H1 (cell line): ENCODE measurements around the gene FRMPD2. TPM values are rescaled to one million over a fixed set of nuclear protein-coding genes. Genes with fewer than 3 reads are reported as not detected.

ENCODE experiments used
- CTCF ChIA-PET: fragments of 300-600 bp; sonication (Branson Sonifier 250); formaldehyde crosslinking; loops from one replicate; lab custom pipeline; 2021; ENCODE audit not compliant: partially characterized antibody; lab: Charles Lee
- POLR2A ChIA-PET: fragments of 300-600 bp; sonication (Branson Sonifier 250); formaldehyde crosslinking; loops from one replicate; lab custom pipeline; 2021; ENCODE audit warnings: inconsistent platforms; ENCODE audit not compliant: partially characterized antibody; lab: Charles Lee
- DNase-seq, 2 experiments: peaks; one replicate each; pipeline versions ENCODE4 v3.0.0 to v3.0.0-alpha.2; 2010 to 2022; ENCODE audit warnings: low spot score in 2 of 2, low read depth in 1 of 2, mixed read lengths in 1 of 2
- FAIRE-seq: peaks from 2 replicates; lab custom pipeline; 2011; peaks lifted over from hg19 to GRCh38; lab: Jason Lieb, UNC
- H2AFZ ChIP-seq: 2 replicates; pipeline ENCODE4 v1.8.1; 2012; ENCODE audit warnings: low read length, inconsistent platforms
- H2AK5ac ChIP-seq: 2 replicates; pipeline ENCODE4 v1.6.1; 2013; ENCODE audit warnings: low read depth, low read length
- H2BK120ac ChIP-seq: replicated peaks from 2 replicates; pipeline ENCODE3; 2013; ENCODE audit warnings: low read depth, low read length, inconsistent platforms
- H2BK12ac ChIP-seq: 2 replicates; pipeline ENCODE4 v1.6.1; 2013; ENCODE audit warnings: low read depth, low read length
- H2BK15ac ChIP-seq: 2 replicates; pipeline ENCODE4 v1.6.1; 2013; ENCODE audit warnings: low read length
- H2BK20ac ChIP-seq: 2 replicates; pipeline ENCODE4 v1.6.1; 2013; ENCODE audit warnings: low read length
- H2BK5ac ChIP-seq: 2 replicates; pipeline ENCODE4 v1.6.1; 2013; ENCODE audit warnings: low read depth, low read length
- H3K14ac ChIP-seq: 2 replicates; pipeline ENCODE4 v1.6.1; 2013; ENCODE audit warnings: inconsistent platforms; ENCODE audit not compliant: insufficient read length
- H3K18ac ChIP-seq: 2 replicates; pipeline ENCODE4 v1.6.1; 2013; ENCODE audit warnings: low read length; ENCODE audit errors: extremely low read depth
- H3K23ac ChIP-seq: 2 replicates; pipeline ENCODE4 v1.6.1; 2013; ENCODE audit warnings: inconsistent platforms; ENCODE audit not compliant: insufficient read length
- H3K23me2 ChIP-seq: 2 replicates; pipeline ENCODE4 v1.6.1; 2013; ENCODE audit warnings: low read depth, low read length
- H3K27ac ChIP-seq: 2 replicates; pipeline ENCODE4 v1.6.1; 2011; ENCODE audit warnings: low read depth, low read length, inconsistent platforms
- H3K27me3 ChIP-seq, 4 experiments: replicated peaks in 1 of 4; 1 replicate in 1 of 4; 2 replicates in 3 of 4; pipeline versions ENCODE4 v1.6.1 to v1.8.1; 2011 to 2013; ENCODE audit warnings: low read length in 3 of 4, mild to moderate bottlenecking in 3 of 4, inconsistent platforms in 2 of 4, mixed read lengths in 2 of 4, moderate library complexity in 1 of 4; ENCODE audit not compliant: control insufficient read depth in 3 of 4, insufficient read depth in 3 of 4; ENCODE audit errors: extremely low read depth in 1 of 4
- H3K36me3 ChIP-seq, 4 experiments: 2 replicates each; pipeline versions ENCODE4 v1.6.1 to v1.8.1; 2011 to 2013; ENCODE audit warnings: mild to moderate bottlenecking in 4 of 4, low read length in 3 of 4, moderate library complexity in 2 of 4, control low read depth in 1 of 4, inconsistent platforms in 1 of 4; ENCODE audit not compliant: insufficient read depth in 4 of 4, control insufficient read depth in 2 of 4
- H3K4ac ChIP-seq: replicated peaks from 2 replicates; pipeline ENCODE3; 2013; ENCODE audit warnings: low read length, low read depth, mixed read lengths, inconsistent platforms; ENCODE audit not compliant: insufficient read length
- H3K4me1 ChIP-seq, 4 experiments: replicated peaks in 1 of 4; 1 replicate in 1 of 4; 2 replicates in 3 of 4; pipeline versions ENCODE4 v1.6.1 to v1.8.1; 2011 to 2013; ENCODE audit warnings: low read length in 3 of 4, inconsistent platforms in 2 of 4, mixed read lengths in 1 of 4; ENCODE audit not compliant: insufficient read depth in 4 of 4, control insufficient read depth in 3 of 4
- H3K4me2 ChIP-seq, 2 experiments: 2 replicates each; pipeline versions ENCODE4 v1.6.1 to v1.8.1; 2011 to 2013; ENCODE audit warnings: low read depth in 2 of 2, low read length in 2 of 2, control low read depth in 1 of 2, inconsistent platforms in 1 of 2, mild to moderate bottlenecking in 1 of 2; ENCODE audit not compliant: insufficient read depth in 1 of 2
- H3K4me3 ChIP-seq, 4 experiments: fragments of 200-600, 300-600 bp in 1 of 4; sonication (generic), shearing (Covaris generic), sonication (Bioruptor Twin) in 1 of 4; 2 replicates each; pipeline versions ENCODE4 v1.5.1 to v1.8.1; 2011 to 2016; ENCODE audit warnings: low read length in 4 of 4, low read depth in 3 of 4, control low read depth in 2 of 4, inconsistent platforms in 2 of 4, mild to moderate bottlenecking in 2 of 4, mixed read lengths in 1 of 4, moderate library complexity in 1 of 4; ENCODE audit not compliant: insufficient read depth in 2 of 4; ENCODE audit errors: extremely low read depth in 1 of 4
- H3K56ac ChIP-seq: replicated peaks from 2 replicates; pipeline ENCODE3; 2013; ENCODE audit warnings: low read depth, mild to moderate bottlenecking, mixed read lengths, low read length, inconsistent platforms; ENCODE audit not compliant: insufficient read length
- H3K79me1 ChIP-seq: 2 replicates; pipeline ENCODE4 v1.6.1; 2013; ENCODE audit warnings: low read depth, low read length, control low read depth
- H3K79me2 ChIP-seq, 2 experiments: 2 replicates each; pipeline versions ENCODE4 v1.6.1 to v1.8.1; 2012 to 2013; ENCODE audit warnings: low read length in 2 of 2, mild to moderate bottlenecking in 2 of 2, inconsistent platforms in 1 of 2; ENCODE audit not compliant: insufficient read depth in 2 of 2, control insufficient read depth in 1 of 2
- H3K9ac ChIP-seq, 4 experiments: replicated peaks in 1 of 4; 1 replicate in 1 of 4; 2 replicates in 3 of 4; pipeline versions ENCODE4 v1.6.1 to v1.8.1; 2011 to 2013; ENCODE audit warnings: low read depth in 3 of 4, low read length in 3 of 4, control low read depth in 2 of 4, mild to moderate bottlenecking in 2 of 4, moderate library complexity in 2 of 4, inconsistent platforms in 1 of 4; ENCODE audit errors: extremely low read depth in 1 of 4
- H3K9me3 ChIP-seq, 2 experiments: 2 replicates each; pipeline versions ENCODE4 v1.6.1 to v1.8.1; 2012 to 2013; ENCODE audit warnings: mild to moderate bottlenecking in 2 of 2, moderate library complexity in 2 of 2, control low read depth in 1 of 2, inconsistent platforms in 1 of 2, low read depth in 1 of 2, low read length in 1 of 2, mixed read lengths in 1 of 2; ENCODE audit not compliant: insufficient read depth in 2 of 2
- H4K20me1 ChIP-seq, 2 experiments: replicated peaks in 1 of 2; 2 replicates each; pipeline versions ENCODE3 to v1.8.1; 2011 to 2013; ENCODE audit warnings: inconsistent platforms in 2 of 2, low read length in 2 of 2, mild to moderate bottlenecking in 1 of 2; ENCODE audit not compliant: insufficient read depth in 2 of 2, control insufficient read depth in 1 of 2
- H4K5ac ChIP-seq: 2 replicates; pipeline ENCODE4 v1.6.1; 2013; ENCODE audit warnings: low read length, low read depth, mixed read lengths, inconsistent platforms; ENCODE audit not compliant: insufficient read length
- H4K8ac ChIP-seq: 2 replicates; pipeline ENCODE4 v1.8.0; 2013; ENCODE audit warnings: mild to moderate bottlenecking, moderate library complexity, low read length, inconsistent platforms; ENCODE audit not compliant: insufficient read depth; ENCODE audit errors: extremely low read depth
- H4K91ac ChIP-seq: replicated peaks from 2 replicates; pipeline ENCODE3; 2013; ENCODE audit warnings: low read length, mixed read lengths, inconsistent platforms; ENCODE audit not compliant: insufficient read length
- BACH1 ChIP-seq: IDR thresholded peaks from 2 replicates; pipeline ENCODE4 v1.6.1; 2012; ENCODE audit warnings: low read length, improper control_type of control experiment
- BCL11A ChIP-seq, 2 experiments: IDR thresholded peaks; one replicate each; pipeline ENCODE4 v1.6.1; 2011; ENCODE audit warnings: low read depth in 2 of 2, low read length in 2 of 2, mild to moderate bottlenecking in 2 of 2
- BRCA1 ChIP-seq: IDR thresholded peaks from 2 replicates; pipeline ENCODE4 v1.6.1; 2012; ENCODE audit warnings: low read depth, low read length, improper control_type of control experiment
- CBX5 ChIP-seq: fragments of 300-800, 300-1000 bp; sonication (generic); IDR thresholded peaks from 2 replicates; pipeline ENCODE4 v1.7.1; 2016; ENCODE audit warnings: antibody characterized with exemption, low read length, low read depth
- CREB1 ChIP-seq: IDR thresholded peaks from 2 replicates; pipeline ENCODE4 v1.6.1; 2012; ENCODE audit warnings: inconsistent platforms
- CTBP2 ChIP-seq: IDR thresholded peaks from 2 replicates; pipeline ENCODE4 v1.7.0; 2011; ENCODE audit warnings: borderline replicate concordance, mild to moderate bottlenecking, moderate library complexity, mixed read lengths, low read length; ENCODE audit not compliant: insufficient read depth, insufficient read length
- GTF2F1 ChIP-seq: IDR thresholded peaks from 2 replicates; pipeline ENCODE4 v1.6.1; 2012; ENCODE audit warnings: low read depth, low read length, improper control_type of control experiment, borderline replicate concordance
- KDM4A ChIP-seq: IDR thresholded peaks from one replicate; pipeline ENCODE4 v1.7.1; 2012; ENCODE audit warnings: low read depth, mild to moderate bottlenecking, moderate library complexity, low read length, inconsistent platforms; ENCODE audit not compliant: severe bottlenecking
- RAD21 ChIP-seq, 2 experiments: IDR thresholded peaks in 1 of 2; conservative IDR thresholded peaks in 1 of 2; 2 replicates each; pipeline ENCODE4 v1.6.1; 2011; ENCODE audit warnings: low read depth in 2 of 2, low read length in 2 of 2, improper control_type of control experiment in 1 of 2, inconsistent platforms in 1 of 2, mild to moderate bottlenecking in 1 of 2, moderate library complexity in 1 of 2
- RXRA ChIP-seq: IDR thresholded peaks from 2 replicates; pipeline ENCODE4 v1.6.1; 2011; ENCODE audit warnings: low read depth, mild to moderate bottlenecking, low read length, moderate library complexity; ENCODE audit not compliant: insufficient read depth
- SIX5 ChIP-seq: IDR thresholded peaks from 2 replicates; pipeline ENCODE4 v1.6.1; 2011; ENCODE audit warnings: mild to moderate bottlenecking, low read depth, low read length
- SRF ChIP-seq: IDR thresholded peaks from 2 replicates; pipeline ENCODE4 v1.6.1; 2011; ENCODE audit warnings: mild to moderate bottlenecking, low read depth, low read length, moderate library complexity
- USF2 ChIP-seq: IDR thresholded peaks from 2 replicates; pipeline ENCODE4 v1.6.1; 2011; ENCODE audit warnings: low read length, improper control_type of control experiment
- WGBS, 2 experiments: shearing (Covaris generic) in 1 of 2; methylation state at CpG; one replicate each; pipeline versions ENCODE4 v1.1.6 to v1.1.7; 2013 to 2015; ENCODE audit warnings: low lambda C conversion rate in 2 of 2, mixed read lengths in 2 of 2, inconsistent platforms in 1 of 2, low coverage in 1 of 2, missing lambda C conversion rate in 1 of 2; ENCODE audit not compliant: insufficient replicate concordance in 2 of 2, insufficient coverage in 1 of 2, insufficient read length in 1 of 2; ENCODE audit errors: extremely low coverage in 1 of 2, missing lambda C conversion rate in 1 of 2; 5-methylcytosine and 5-hydroxymethylcytosine counted together
- polyA plus RNA-seq, 7 experiments: library from polyadenylated mRNA; depleted of rRNA in 3 of 7; stranded (reverse) in 5 of 7; unstranded in 2 of 7; fragments of >200 nt in 5 of 7; fragments of 200-250 nt in 2 of 7; gene quantifications; 1 replicate in 5 of 7; 2 replicates in 1 of 7; 4 replicates in 1 of 7; pipeline versions ENCODE4 v1.2.1 to v1.2.3, GENCODE V29; 2011 to 2013; ENCODE audit warnings: missing spikeins in 2 of 7, mixed read lengths in 2 of 7
- total RNA-seq: library from RNA; stranded (reverse); fragmentation: NEBNext Ultra II Directional; extraction: Animal tissue kit (Norgen Biotek cat#: 25700); gene quantifications from 2 replicates; pipeline ENCODE4 v1.2.1, GENCODE V29; 2021

Gene FRMPD2
- total and polyA plus RNA-seq, 2 of the 8 experiments (the other 6 are each of a cell fraction or from before 2014, with no cell fraction given): 0.07 to 0.47 TPM

- H3K36me3 ChIP-seq: no peaks in the 10 kb centered on the region; a peak in 1 of 8 replicates
- H3K56ac ChIP-seq: no peak overlapping the region
- H3K18ac ChIP-seq: no peak overlapping the region
- H2AK5ac ChIP-seq: no peak overlapping the region
- H3K79me1 ChIP-seq: no peaks in the 10 kb centered on the region
- H2BK12ac ChIP-seq: no peak overlapping the region
- no peaks in the 10 kb centered on the region for H3K79me2 ChIP-seq
- H3K9me3 ChIP-seq: no peaks in the 10 kb centered on the region
- no peak overlapping the region for H3K23ac ChIP-seq
- no peak overlapping the region for H4K8ac ChIP-seq
- H3K27me3 ChIP-seq: no peaks in the 10 kb centered on the region
- no peak overlapping the region for H3K14ac ChIP-seq
- H4K20me1 ChIP-seq: no peaks in the 10 kb centered on the region
- 90% methylated on average over 2 of the region's 2 CpGs; no CpG with 5 or more reads in 1 of the 2 experiments for WGBS, 2 experiments
- no peak overlapping the region for H4K5ac ChIP-seq
- CTCF ChIA-PET: interaction anchor here (4.2 kb wide), 1 partner anchor 16 kb away, joined by 27 read pairs; no protein-coding TSS in a partner anchor
- POLR2A ChIA-PET: no interaction called here
- H3K4me3 ChIP-seq: no peak overlapping the region
- H4K91ac ChIP-seq: no peak overlapping the region
- H2AFZ ChIP-seq: no peak overlapping the region
- DNase-seq (no peak), FAIRE-seq (no peak)
- H3K4ac ChIP-seq: no peak overlapping the region
- H3K4me1 ChIP-seq: peaks cover 0 to 7% (median 1%) of the 10 kb centered on the region in 4 experiments; a peak in 2 of 7 replicates
- no peak overlapping the region for H2BK5ac ChIP-seq
- H3K4me2 ChIP-seq: no peak overlapping the region
- H3K9ac ChIP-seq: no peak overlapping the region
- no peak overlapping the region for H2BK15ac ChIP-seq
- H2BK20ac ChIP-seq: no peak overlapping the region
- H2BK120ac ChIP-seq: no peak overlapping the region
- peaks cover 2% of the 10 kb centered on the region; the same call in 1 of the 2 replicates for H3K23me2 ChIP-seq
- H3K27ac ChIP-seq: no peak overlapping the region
- no peak for TF ChIP-seq CTBP2
- TF ChIP-seq GTF2F1: no peak
- TF ChIP-seq BCL11A (IDR thresholded peaks at IDR 0.05; ENCODE audit: low read depth in 2 of 2, low read length in 2 of 2): no peak
- TF ChIP-seq SRF: no peak
- no peak for TF ChIP-seq USF2
- TF ChIP-seq SIX5: no peak
- TF ChIP-seq RAD21 (IDR thresholded peaks at IDR 0.05 in 1 of 2, conservative IDR thresholded peaks at IDR 0.05 in 1 of 2; ENCODE audit: low read depth in 2 of 2, low read length in 2 of 2): no peak
- no peak for TF ChIP-seq CREB1
- no peak for TF ChIP-seq CBX5
- TF ChIP-seq BACH1: no peak
- no peak for TF ChIP-seq KDM4A
- no peak for TF ChIP-seq BRCA1
- no peak for TF ChIP-seq RXRA
Observed at GRCh38 chr10:48273741-48274140, 755 bp downstream of the FRMPD2 start.
